Gastrocnemius medialis (tissue), 4 donors: Measurements from ENCODE around the gene KCNG4. TPM values are rescaled to one million over a fixed set of nuclear protein-coding genes. Genes with fewer than 3 reads are reported as not detected.

Source experiments
- ATAC-seq, 2 donors: fragments of 150-250 bp; one replicate each; pipeline ENCODE4 v1.9.1; 2016
- DNase-seq, 2 donors: peaks; one replicate each; pipeline ENCODE4 v3.0.0-alpha.2; 2019
- H3K27ac ChIP-seq, 4 donors: fragments of 200-600 bp; sonication (generic); 1 replicate in 1 of 4; 2 replicates in 3 of 4; pipeline ENCODE4 v1.5.1; 2016 to 2018; ENCODE audit warnings: mild to moderate bottlenecking in 2 of 4, moderate library complexity in 1 of 4
- H3K27me3 ChIP-seq, 3 donors: fragments of 200-600 bp; sonication (generic) in 2 of 3; 1 replicate in 1 of 3; 2 replicates in 2 of 3; pipeline versions ENCODE4 v1.5.1 to v1.6.0; 2016 to 2019; ENCODE audit warnings: mild to moderate bottlenecking in 1 of 3, moderate library complexity in 1 of 3
- H3K36me3 ChIP-seq, 2 donors: fragments of 200-600 bp; sonication (generic) in 1 of 2; one replicate each; pipeline ENCODE4 v1.5.1; 2017 to 2018
- H3K4me1 ChIP-seq, 2 donors: fragments of 200-600 bp; sonication (generic) in 1 of 2; one replicate each; pipeline ENCODE4 v1.5.1; 2016 to 2017; ENCODE audit warnings: mild to moderate bottlenecking in 2 of 2
- H3K4me3 ChIP-seq, 4 donors: fragments of 200-600 bp; sonication (generic) in 3 of 4; 1 replicate in 1 of 4; 2 replicates in 3 of 4; pipeline ENCODE4 v1.5.1; 2016 to 2019; ENCODE audit warnings: mild to moderate bottlenecking in 2 of 4
- H3K9me3 ChIP-seq, 3 donors: fragments of 200-600 bp; sonication (generic) in 2 of 3; 1 replicate in 1 of 3; 2 replicates in 2 of 3; pipeline ENCODE4 v1.5.1; 2016 to 2019
- CTCF ChIP-seq, 5 experiments: fragments of 450-650 bp in 3 of 5; fragments of 200-600 bp in 2 of 5; sonication (generic) in 2 of 5; IDR thresholded peaks in 4 of 5; conservative IDR thresholded peaks in 1 of 5; 1 replicate in 4 of 5; 2 replicates in 1 of 5; pipeline ENCODE4 v1.5.1; 2016 to 2019; ENCODE audit warnings: antibody characterized with exemption in 5 of 5, mild to moderate bottlenecking in 3 of 5, moderate library complexity in 3 of 5
- POLR2A ChIP-seq, 2 donors: fragments of 450-650 bp; IDR thresholded peaks; one replicate each; pipeline ENCODE4 v1.6.1; 2017; ENCODE audit warnings: antibody characterized with exemption in 2 of 2, mild to moderate bottlenecking in 2 of 2, moderate library complexity in 2 of 2
- in situ Hi-C, 4 donors: fragments of 200-750 bp; cut with MboI; loops; one replicate each; pipeline versions ENCODE4 v1.15.0 to v1.8.0; 2017; ENCODE audit warnings: low sequenced_read_pairs in 4 of 4
- intact Hi-C: fragments of 100-400 bp; cut with DNase I; formaldehyde crosslinking; loops from one replicate; pipeline ENCODE4 v1.15.1; 2023; ENCODE audit warnings: low total_unique reads
- total RNA-seq, 4 donors: library from RNA; depleted of rRNA; stranded (reverse); fragments of >200 nt; gene quantifications; one replicate each; pipeline versions ENCODE4 v1.1.0 to v1.2.3, GENCODE V29; 2016

KCNG4 gene
- total RNA-seq, 4 donors from 2014 or later, result not detected

- H3K4me1 ChIP-seq, result peaks cover 7 to 12% of the 10 kb centered on the region in 2 donors
- no peak for DNase-seq
- H3K9me3 ChIP-seq, result no peaks in the 10 kb centered on the region
- H3K4me3 ChIP-seq, result no peak overlapping the region
- in situ Hi-C loops, result no loop called here
- no peak overlapping the region for H3K27ac ChIP-seq
- intact Hi-C loops, result no loop called here
- no peak for ATAC-seq
- no peak for TF ChIP-seq POLR2A (IDR thresholded peaks at IDR 0.05)
- TF ChIP-seq CTCF (IDR thresholded peaks at IDR 0.05 in 4 of 5, conservative IDR thresholded peaks at IDR 0.05 in 1 of 5), result no peak
- H3K36me3 ChIP-seq, result no peaks in the 10 kb centered on the region
- no peaks in the 10 kb centered on the region for H3K27me3 ChIP-seq
Observed at GRCh38 chr16:84225126-84225525, 14.7 kb downstream of the KCNG4 start.

GRCh38 chr16:84224554-84224953 lies 15.3 kb downstream of the KCNG4 start:
- in situ Hi-C loops (no loop called here), intact Hi-C loops (no loop called here)
- ATAC-seq (no peak), DNase-seq (no peak)
- no peaks in the 10 kb centered on the region for H3K36me3 ChIP-seq
- H3K4me1 ChIP-seq, result peaks cover 7 to 12% of the 10 kb centered on the region in 2 donors
- H3K4me3 ChIP-seq, result no peak overlapping the region
- no peaks in the 10 kb centered on the region for H3K27me3 ChIP-seq
- H3K27ac ChIP-seq, result no peak overlapping the region
- H3K9me3 ChIP-seq, result no peaks in the 10 kb centered on the region
- TF ChIP-seq CTCF (IDR thresholded peaks at IDR 0.05 in 4 of 5, conservative IDR thresholded peaks at IDR 0.05 in 1 of 5), result no peak
- TF ChIP-seq POLR2A (IDR thresholded peaks at IDR 0.05), result no peak

- intact Hi-C loops (no loop called here), in situ Hi-C loops (no loop called here)
- ATAC-seq (no peak), DNase-seq (no peak)
- H3K4me3 ChIP-seq, result no peak overlapping the region
- TF ChIP-seq CTCF (IDR thresholded peaks at IDR 0.05 in 4 of 5, conservative IDR thresholded peaks at IDR 0.05 in 1 of 5), result no peak
- TF ChIP-seq POLR2A (IDR thresholded peaks at IDR 0.05), result no peak
- no peak overlapping the region for H3K27ac ChIP-seq
- H3K27me3 ChIP-seq, result no peaks in the 10 kb centered on the region
- H3K36me3 ChIP-seq, result no peaks in the 10 kb centered on the region
- no peaks in the 10 kb centered on the region for H3K9me3 ChIP-seq
- H3K4me1 ChIP-seq, result peaks cover 7 to 11% of the 10 kb centered on the region in 2 donors
Observed at GRCh38 chr16:84223456-84223855, 16.4 kb downstream of the KCNG4 start.

- in situ Hi-C loops, result no loop called here
- intact Hi-C loops, result no loop called here
Observed at GRCh38 chr16:84220851-84221250, 19.0 kb downstream of the KCNG4 start.

More at GRCh38 chr16:84220851-84221250, 19.0 kb downstream of the KCNG4 start:
- Histone ChIP-seq H3K4me3 (no peak overlapping the region), H3K27me3 (no peaks in the 10 kb centered on the region), H3K9me3 (no peaks in the 10 kb centered on the region), H3K4me1 (peaks cover 0 to 3% of the 10 kb centered on the region in 2 donors), H3K36me3 (no peaks in the 10 kb centered on the region), H3K27ac (no peak overlapping the region)
- no peak for TF ChIP-seq POLR2A (IDR thresholded peaks at IDR 0.05)
- no peak for TF ChIP-seq CTCF (IDR thresholded peaks at IDR 0.05 in 4 of 5, conservative IDR thresholded peaks at IDR 0.05 in 1 of 5)
- DNase-seq, result no peak
- ATAC-seq, result no peak
